GM23338 (cell line): ENCODE measurements around the gene TYMS. TPM values are rescaled to one million over a fixed set of nuclear protein-coding genes. Genes with fewer than 3 reads are reported as not detected.
A peak's percentile ranks its signal among the peaks of the same experiment; 100 is the strongest.

ENCODE experiments used
- ATAC-seq: fragments of 200-7000 bp; cut with Tn5 transposase; 3 replicates; pipeline ENCODE4 v1.9.1; 2020
- DNase-seq: peaks from one replicate; pipeline ENCODE4 v3.0.0-alpha.2; 2015; ENCODE audit warnings: low spot score
- H2AFZ ChIP-seq: fragments of 200-600 bp; sonication (generic); 2 replicates; pipeline ENCODE4 v1.8.0; 2016; ENCODE audit warnings: antibody characterized with exemption, mild to moderate bottlenecking, moderate library complexity
- H3F3A ChIP-seq: fragments of 200-600 bp; sonication (generic); replicated peaks from 2 replicates; pipeline ENCODE4 v1.8.0; 2017; ENCODE audit warnings: antibody characterized with exemption, mixed run types, low read depth
- H3K27ac ChIP-seq: fragments of 200-600 bp; sonication (generic); 2 replicates; pipeline ENCODE4 v1.6.1; 2016; ENCODE audit warnings: low read depth
- H3K27me3 ChIP-seq: fragments of 200-600 bp; sonication (generic); 2 replicates; pipeline ENCODE4 v1.8.0; 2016; ENCODE audit warnings: mild to moderate bottlenecking, mixed run types, moderate library complexity; ENCODE audit not compliant: insufficient read depth
- H3K36me3 ChIP-seq: fragments of 200-600 bp; sonication (generic); 2 replicates; pipeline ENCODE4 v1.8.0; 2016; ENCODE audit warnings: mild to moderate bottlenecking; ENCODE audit not compliant: insufficient read depth
- H3K4me1 ChIP-seq: fragments of 200-600 bp; sonication (generic); 2 replicates; pipeline ENCODE4 v1.8.0; 2016; ENCODE audit warnings: mild to moderate bottlenecking, moderate library complexity; ENCODE audit not compliant: insufficient read depth
- H3K4me2 ChIP-seq: fragments of 200-600 bp; sonication (generic); 2 replicates; pipeline ENCODE4 v1.7.1; 2017; ENCODE audit warnings: mixed run types
- H3K4me3 ChIP-seq: fragments of 200-600 bp; sonication (generic); 2 replicates; pipeline ENCODE4 v1.6.1; 2016; ENCODE audit warnings: mixed run types
- H3K79me2 ChIP-seq: fragments of 200-600 bp; sonication (generic); replicated peaks from 2 replicates; pipeline ENCODE4 v1.8.0; 2017; ENCODE audit warnings: mild to moderate bottlenecking; ENCODE audit not compliant: insufficient read depth
- H3K9me2 ChIP-seq: fragments of 200-600 bp; sonication (generic); 2 replicates; pipeline ENCODE4 v1.8.0; 2017; ENCODE audit not compliant: insufficient read depth
- H4K20me1 ChIP-seq: fragments of 200-600 bp; sonication (generic); replicated peaks from 2 replicates; pipeline ENCODE4 v1.8.0; 2017; ENCODE audit warnings: mild to moderate bottlenecking; ENCODE audit not compliant: insufficient read depth
- H3K27ac Mint-ChIP-seq: 2 replicates; pipeline ENCODE4 v1.8.0; 2020; ENCODE audit warnings: inconsistent platforms, mild to moderate bottlenecking, moderate library complexity, mixed read lengths
- H3K27me3 Mint-ChIP-seq: 3 replicates; pipeline ENCODE4 v1.8.0; 2022; ENCODE audit warnings: low read depth, mild to moderate bottlenecking, moderate library complexity, mixed read lengths, inconsistent platforms; ENCODE audit not compliant: insufficient read depth, poor library complexity
- H3K36me3 Mint-ChIP-seq: 3 replicates; pipeline ENCODE4 v1.8.0; 2021; ENCODE audit warnings: low read depth, mild to moderate bottlenecking, inconsistent platforms, moderate library complexity, mixed read lengths
- H3K4me1 Mint-ChIP-seq: 3 replicates; pipeline ENCODE4 v1.8.0; 2020; ENCODE audit warnings: mild to moderate bottlenecking, inconsistent platforms, mixed read lengths
- H3K4me3 Mint-ChIP-seq: 3 replicates; pipeline ENCODE4 v1.8.0; 2021; ENCODE audit warnings: moderate library complexity, mild to moderate bottlenecking, inconsistent platforms, mixed read lengths
- H3K9me3 Mint-ChIP-seq: 3 replicates; pipeline ENCODE4 v1.8.0; 2020; ENCODE audit warnings: moderate library complexity, mild to moderate bottlenecking, inconsistent platforms, mixed read lengths
- CREB1 ChIP-seq: fragments of 250-450 bp; sonication (Bioruptor Pico); IDR thresholded peaks from 2 replicates; pipeline ENCODE4 v1.5.0; 2020; ENCODE audit warnings: low read depth, mild to moderate bottlenecking, moderate library complexity
- CTCF ChIP-seq, 2 experiments: fragments of 200-600 bp in 1 of 2; sonication (generic) in 1 of 2; conservative IDR thresholded peaks; 2 replicates each; pipeline versions ENCODE4 v1.5.1 to v1.6.1; 2016 to 2017; ENCODE audit warnings: antibody characterized with exemption in 2 of 2, low read depth in 2 of 2, mild to moderate bottlenecking in 2 of 2, moderate library complexity in 1 of 2
- EZH2 ChIP-seq: fragments of 200-600 bp; sonication (generic); IDR thresholded peaks from one replicate; pipeline ENCODE4 v1.8.0; 2017; ENCODE audit warnings: antibody characterized with exemption, mild to moderate bottlenecking, low read depth; ENCODE audit not compliant: unreplicated experiment
- EZH2phosphoT487 ChIP-seq: fragments of 200-600 bp; sonication (generic); IDR thresholded peaks from one replicate; pipeline ENCODE4 v1.8.1; 2018; ENCODE audit warnings: antibody characterized with exemption; ENCODE audit not compliant: unreplicated experiment
- JUNB ChIP-seq: IDR thresholded peaks from one replicate; pipeline ENCODE4 v1.6.1; 2016; ENCODE audit warnings: antibody characterized with exemption; ENCODE audit not compliant: unreplicated experiment
- NANOG ChIP-seq: IDR thresholded peaks from 2 replicates; pipeline ENCODE4 v1.6.1; 2016; ENCODE audit warnings: antibody characterized with exemption, borderline replicate concordance
- POLR2AphosphoS5 ChIP-seq: IDR thresholded peaks from 2 replicates; pipeline ENCODE4 v1.6.1; 2016; ENCODE audit warnings: antibody characterized with exemption, low read depth
- REST ChIP-seq: IDR thresholded peaks from one replicate; pipeline ENCODE4 v1.6.1; 2018; ENCODE audit warnings: antibody characterized with exemption; ENCODE audit not compliant: unreplicated experiment
- STAT1 ChIP-seq: IDR thresholded peaks from one replicate; pipeline ENCODE4 v1.6.1; 2016; ENCODE audit warnings: antibody characterized with exemption; ENCODE audit not compliant: unreplicated experiment
- ZNF114 ChIP-seq: fragments of 250-450 bp; sonication (Bioruptor Pico); IDR thresholded peaks from 2 replicates; pipeline ENCODE4 v1.5.0; 2020; ENCODE audit warnings: mild to moderate bottlenecking, moderate library complexity
- ZNF331 ChIP-seq: fragments of 250-450 bp; sonication (Bioruptor Pico); IDR thresholded peaks from 2 replicates; pipeline ENCODE4 v1.5.0; 2020; ENCODE audit warnings: low read depth, mild to moderate bottlenecking, moderate library complexity
- ZNF462 ChIP-seq: fragments of 250-450 bp; sonication (Bioruptor Pico); IDR thresholded peaks from 2 replicates; pipeline ENCODE4 v1.5.0; 2020; ENCODE audit warnings: mild to moderate bottlenecking, moderate library complexity
- polyA plus RNA-seq: library from polyadenylated mRNA; unstranded; fragments of >200 nt; fragmentation: Nextera tagmentation; extraction: Ambion mirVana; gene quantifications from 2 replicates; pipeline ENCODE4 v1.2.1, GENCODE V29; 2016
- total RNA-seq: library from RNA; depleted of rRNA; stranded (reverse); fragments of >200 nt; shearing (Covaris generic); gene quantifications from 2 replicates; pipeline ENCODE4 v1.2.3, GENCODE V29; 2014
- TF ChIP-seq, protein P1 (sequence below): IDR thresholded peaks from 2 replicates; pipeline ENCODE4 v1.6.1; 2016; ENCODE audit warnings: antibody characterized with exemption

The TYMS gene
- total and polyA plus RNA-seq, 2 experiments from 2014 or later: 52.9 to 72.3 TPM

DNA sequence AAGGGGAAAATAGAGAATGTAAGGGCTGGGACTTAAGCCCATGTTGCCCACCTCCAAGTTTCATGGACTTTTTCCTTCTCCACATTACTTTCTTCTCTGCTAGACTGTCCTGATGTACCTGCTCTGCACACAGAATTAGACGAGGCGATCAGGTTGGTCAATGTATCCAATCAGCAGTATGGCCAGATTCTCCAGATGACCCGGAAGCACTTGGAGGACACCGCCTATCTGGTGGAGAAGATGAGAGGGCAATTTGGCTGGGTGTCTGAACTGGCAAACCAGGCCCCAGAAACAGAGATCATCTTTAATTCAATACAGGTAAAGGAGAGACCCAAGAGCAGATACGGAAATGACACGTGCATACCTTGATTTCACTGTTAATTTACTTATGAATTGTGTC is 16.2 kb upstream of the TYMS start:
- no peaks in the 10 kb centered on the region; the same call in 1 of the 2 replicates for H3K4me1 ChIP-seq
- DNase-seq: no peak
- no peak overlapping the region for H3K4me3 ChIP-seq
- H3K4me2 ChIP-seq: no peak overlapping the region
- no peaks in the 10 kb centered on the region for H3K9me3 Mint-ChIP-seq
- H3K27me3 Mint-ChIP-seq: peaks cover 8% of the 10 kb centered on the region
- H3K4me3 Mint-ChIP-seq: no peak overlapping the region
- no peaks in the 10 kb centered on the region for H3K9me2 ChIP-seq
- H3K4me1 Mint-ChIP-seq: peaks cover 10% of the 10 kb centered on the region
- no peaks in the 10 kb centered on the region for H3K79me2 ChIP-seq
- no peaks in the 10 kb centered on the region for H3F3A ChIP-seq
- no peak overlapping the region for H3K27ac Mint-ChIP-seq
- H3K27me3 ChIP-seq: no peaks in the 10 kb centered on the region
- no peak for TF ChIP-seq ZNF331 (CRISPR knock-in tag)
- no peak for TF ChIP-seq STAT1
- no peak for TF ChIP-seq CTCF (conservative IDR thresholded peaks at IDR 0.05; ENCODE audit: low read depth in 2 of 2)
- TF ChIP-seq POLR2AphosphoS5: no peak
- TF ChIP-seq ZNF114: no peak
- no peak for TF ChIP-seq JUNB
- TF ChIP-seq NANOG: no peak
- no peak for TF ChIP-seq CREB1
- no peak for TF ChIP-seq REST
- TF ChIP-seq EZH2: no peak
- no peak for TF ChIP-seq ZNF462 (CRISPR knock-in tag)
- no peak for TF ChIP-seq EZH2phosphoT487
- TF ChIP-seq, protein P1, sequence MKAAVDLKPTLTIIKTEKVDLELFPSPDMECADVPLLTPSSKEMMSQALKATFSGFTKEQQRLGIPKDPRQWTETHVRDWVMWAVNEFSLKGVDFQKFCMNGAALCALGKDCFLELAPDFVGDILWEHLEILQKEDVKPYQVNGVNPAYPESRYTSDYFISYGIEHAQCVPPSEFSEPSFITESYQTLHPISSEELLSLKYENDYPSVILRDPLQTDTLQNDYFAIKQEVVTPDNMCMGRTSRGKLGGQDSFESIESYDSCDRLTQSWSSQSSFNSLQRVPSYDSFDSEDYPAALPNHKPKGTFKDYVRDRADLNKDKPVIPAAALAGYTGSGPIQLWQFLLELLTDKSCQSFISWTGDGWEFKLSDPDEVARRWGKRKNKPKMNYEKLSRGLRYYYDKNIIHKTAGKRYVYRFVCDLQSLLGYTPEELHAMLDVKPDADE: no peak
- H2AFZ ChIP-seq: peak overlapping the region; percentile 74; the same call in 1 of the 2 replicates
- ATAC-seq: no peak
- H3K27ac ChIP-seq: no peak overlapping the region
- H4K20me1 ChIP-seq: no peaks in the 10 kb centered on the region
- no peaks in the 10 kb centered on the region for H3K36me3 ChIP-seq
- H3K36me3 Mint-ChIP-seq: no peaks in the 10 kb centered on the region
